Natural killer cell (primary cell): ENCODE data around the gene PSMA7. TPM values are rescaled to one million over a fixed set of nuclear protein-coding genes. Genes with fewer than 3 reads are reported as not detected.

Source experiments
- ATAC-seq, 3 donors: fragments of 150-1000 bp in 2 of 3; fragments of 200-7000 bp in 1 of 3; cut with Tn5 transposase; 1 replicate in 1 of 3; 2 replicates in 2 of 3; pipeline ENCODE4 v1.10.0; 2021; ENCODE audit warnings: mild to moderate bottlenecking in 2 of 3, moderate library complexity in 2 of 3
- DNase-seq, 2 donors: peaks; one replicate each; pipeline versions ENCODE4 v3.0.0 to v3.0.0-alpha.2; 2013 to 2021; ENCODE audit warnings: mixed read lengths in 1 of 2
- H3K27ac ChIP-seq: one replicate; pipeline ENCODE4 v1.5.1; 2013; ENCODE audit warnings: mild to moderate bottlenecking, low read length
- H3K27me3 ChIP-seq: one replicate; pipeline ENCODE4 v1.6.1; 2013; ENCODE audit warnings: low read length; ENCODE audit not compliant: control insufficient read depth, insufficient read depth
- H3K36me3 ChIP-seq: one replicate; pipeline ENCODE4 v1.6.1; 2013; ENCODE audit warnings: low read length; ENCODE audit not compliant: control insufficient read depth, insufficient read depth
- H3K4me1 ChIP-seq: one replicate; pipeline ENCODE4 v1.6.1; 2013; ENCODE audit warnings: low read length; ENCODE audit not compliant: control insufficient read depth, insufficient read depth
- H3K4me3 ChIP-seq: one replicate; pipeline ENCODE4 v1.5.1; 2013; ENCODE audit warnings: low read length
- H3K9me3 ChIP-seq: one replicate; pipeline ENCODE4 v1.6.1; 2013; ENCODE audit warnings: low read length; ENCODE audit not compliant: control insufficient read depth, insufficient read depth
- H3K27ac Mint-ChIP-seq, 2 donors: one replicate each; pipeline ENCODE4 v1.8.0; 2022; ENCODE audit warnings: mild to moderate bottlenecking in 2 of 2, mixed read lengths in 2 of 2, moderate library complexity in 1 of 2
- H3K27me3 Mint-ChIP-seq, 2 donors: one replicate each; pipeline ENCODE4 v1.8.0; 2022; ENCODE audit warnings: low read depth in 2 of 2, mixed read lengths in 2 of 2
- H3K36me3 Mint-ChIP-seq: one replicate; pipeline ENCODE4 v1.8.0; 2022; ENCODE audit warnings: mixed read lengths
- H3K4me1 Mint-ChIP-seq, 2 donors: one replicate each; pipeline ENCODE4 v1.8.0; 2022; ENCODE audit warnings: mixed read lengths in 2 of 2
- H3K4me3 Mint-ChIP-seq: one replicate; pipeline ENCODE4 v1.8.0; 2022; ENCODE audit warnings: mild to moderate bottlenecking, moderate library complexity, mixed read lengths
- H3K9me3 Mint-ChIP-seq, 2 donors: one replicate each; pipeline ENCODE4 v1.8.0; 2022; ENCODE audit warnings: mixed read lengths in 2 of 2
- WGBS: methylation state at CpG from one replicate; pipeline ENCODE4 v1.1.7; 2013; ENCODE audit warnings: missing lambda C conversion rate; ENCODE audit not compliant: insufficient coverage; 5-methylcytosine and 5-hydroxymethylcytosine counted together
- intact Hi-C: fragments of 100-400 bp; cut with micrococcal nuclease; formaldehyde crosslinking; loops from one replicate; pipeline ENCODE4 v1.14.2; 2022
- total RNA-seq, 4 donors: library from RNA; stranded (reverse); fragments of 120-200 nt in 1 of 4; gene quantifications; one replicate each; pipeline versions ENCODE4 v1.2.3 to v1.2.4, GENCODE V29; 2013 to 2022
- TF ChIP-seq, protein P1 (sequence below): fragments of 200-600 bp; IDR thresholded peaks from one replicate; pipeline ENCODE4 v1.8.0; 2022; ENCODE audit warnings: antibody characterized with exemption

PSMA7 gene
- total RNA-seq, 3 donors from 2014 or later (not counting 1 experiment from before 2014, with no cell fraction given), result 154 to 177 (median 168) TPM

DNA sequence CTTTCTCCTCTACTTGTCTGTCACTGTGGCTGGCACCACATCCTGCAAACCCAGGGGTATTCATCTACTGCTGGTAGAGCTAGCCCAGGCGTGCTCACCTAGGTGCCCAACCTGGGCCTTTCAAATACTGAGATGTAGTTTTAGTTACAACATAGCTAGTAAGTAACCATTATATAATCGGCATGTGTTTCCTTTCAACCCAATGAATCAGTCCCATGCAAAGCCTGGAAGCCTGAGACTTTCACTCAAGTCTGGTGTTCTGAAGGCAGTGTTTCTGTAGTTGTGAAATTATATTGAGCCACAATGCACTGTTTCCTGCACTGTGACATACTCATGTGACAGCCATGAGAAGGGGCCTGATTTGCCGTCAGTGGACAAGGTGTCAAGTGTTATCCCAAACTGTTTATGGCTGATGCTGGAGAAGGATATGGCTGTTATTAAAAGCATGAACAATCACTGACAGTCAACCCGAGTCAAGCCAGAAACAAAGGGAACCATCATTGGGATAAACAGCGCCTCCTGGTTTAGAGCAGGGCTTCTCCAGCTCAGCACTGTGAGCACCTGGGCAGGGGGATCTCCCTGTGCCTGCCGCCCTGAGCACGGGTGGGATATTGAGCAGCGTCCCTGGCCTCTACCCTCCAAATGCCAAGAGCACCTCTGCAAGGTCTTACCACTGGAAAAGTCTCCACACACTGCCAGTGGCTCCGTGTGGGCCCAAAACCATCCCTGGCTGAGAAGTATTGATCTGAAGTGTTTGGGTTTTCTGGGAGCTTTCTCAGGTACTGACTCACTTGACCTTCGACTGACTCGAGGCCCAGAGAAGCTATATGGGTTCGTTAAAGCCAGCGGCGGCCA is 1.6 kb downstream of the PSMA7 start:
- DNase-seq, result peak in 1 of 2 donors; percentile 61
- Mint-ChIP-seq H3K27ac (peak overlapping the region; percentile 79 to 90), H3K4me3 (peak overlapping the region; percentile 91), H3K36me3 (peaks cover 9% of the 10 kb centered on the region), H3K9me3 (no peaks in the 10 kb centered on the region), H3K27me3 (no peaks in the 10 kb centered on the region), H3K4me1 (peaks cover 53 to 60% of the 10 kb centered on the region in 2 donors)
- no peaks in the 10 kb centered on the region for H3K9me3 ChIP-seq
- peaks cover 36% of the 10 kb centered on the region for H3K36me3 ChIP-seq
- H3K4me1 ChIP-seq, result peaks cover 30% of the 10 kb centered on the region
- TF ChIP-seq, protein P1, sequence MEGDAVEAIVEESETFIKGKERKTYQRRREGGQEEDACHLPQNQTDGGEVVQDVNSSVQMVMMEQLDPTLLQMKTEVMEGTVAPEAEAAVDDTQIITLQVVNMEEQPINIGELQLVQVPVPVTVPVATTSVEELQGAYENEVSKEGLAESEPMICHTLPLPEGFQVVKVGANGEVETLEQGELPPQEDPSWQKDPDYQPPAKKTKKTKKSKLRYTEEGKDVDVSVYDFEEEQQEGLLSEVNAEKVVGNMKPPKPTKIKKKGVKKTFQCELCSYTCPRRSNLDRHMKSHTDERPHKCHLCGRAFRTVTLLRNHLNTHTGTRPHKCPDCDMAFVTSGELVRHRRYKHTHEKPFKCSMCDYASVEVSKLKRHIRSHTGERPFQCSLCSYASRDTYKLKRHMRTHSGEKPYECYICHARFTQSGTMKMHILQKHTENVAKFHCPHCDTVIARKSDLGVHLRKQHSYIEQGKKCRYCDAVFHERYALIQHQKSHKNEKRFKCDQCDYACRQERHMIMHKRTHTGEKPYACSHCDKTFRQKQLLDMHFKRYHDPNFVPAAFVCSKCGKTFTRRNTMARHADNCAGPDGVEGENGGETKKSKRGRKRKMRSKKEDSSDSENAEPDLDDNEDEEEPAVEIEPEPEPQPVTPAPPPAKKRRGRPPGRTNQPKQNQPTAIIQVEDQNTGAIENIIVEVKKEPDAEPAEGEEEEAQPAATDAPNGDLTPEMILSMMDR, result no peak
- H3K27ac ChIP-seq, result peak overlapping the region; percentile 53
- no peaks in the 10 kb centered on the region for H3K27me3 ChIP-seq
- no peak for ATAC-seq
- intact Hi-C loops, result loop anchor here (2.0 to 5.0 kb wide), 2 partner anchors 41 to 74 kb away; partner anchors contain the start of genes MTG2 and TAF4
- peak overlapping the region; percentile 37 for H3K4me3 ChIP-seq
- 20% methylated on average over 13 of the region's 14 CpGs for WGBS

DNA sequence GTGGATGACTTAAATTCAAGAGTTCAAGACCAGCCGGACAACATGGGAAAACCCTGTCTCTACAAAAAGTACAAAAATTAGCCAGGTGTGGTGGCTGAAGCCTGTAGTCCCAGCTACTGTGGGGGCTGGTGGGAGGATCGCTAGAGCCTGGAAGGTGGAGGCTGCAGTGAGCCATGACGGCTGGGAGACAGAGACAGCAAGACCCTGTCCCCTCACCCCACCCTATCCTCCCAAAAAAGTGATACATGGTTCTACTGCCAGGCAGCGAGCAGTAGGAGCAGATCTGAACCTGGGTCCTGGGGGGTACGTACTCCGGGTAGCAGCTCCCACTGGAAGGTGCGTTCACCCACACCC is 2.2 kb downstream of the PSMA7 start:
- peak overlapping the region; percentile 91 for H3K4me3 Mint-ChIP-seq
- DNase-seq, result no peak
- peaks cover 42% of the 10 kb centered on the region for H3K36me3 ChIP-seq
- H3K9me3 ChIP-seq, result no peaks in the 10 kb centered on the region
- peak overlapping the region; percentile 3 for H3K27ac ChIP-seq
- TF ChIP-seq, protein P1, result no peak
- 62% methylated on average over 5 of the region's 7 CpGs for WGBS
- no peak for ATAC-seq
- H3K4me1 Mint-ChIP-seq, result peaks cover 59 to 64% of the 10 kb centered on the region in 2 donors
- H3K27me3 Mint-ChIP-seq, result no peaks in the 10 kb centered on the region
- no peak overlapping the region for H3K4me3 ChIP-seq
- peaks cover 9% of the 10 kb centered on the region for H3K36me3 Mint-ChIP-seq
- peaks cover 30% of the 10 kb centered on the region for H3K4me1 ChIP-seq
- intact Hi-C loops, result loop anchor here (5.0 kb wide), 1 partner anchor 74 kb away; the partner anchor contains the start of gene TAF4
- peak overlapping the region; percentile 79 to 90 for H3K27ac Mint-ChIP-seq
- H3K9me3 Mint-ChIP-seq, result no peaks in the 10 kb centered on the region
- no peaks in the 10 kb centered on the region for H3K27me3 ChIP-seq

DNA sequence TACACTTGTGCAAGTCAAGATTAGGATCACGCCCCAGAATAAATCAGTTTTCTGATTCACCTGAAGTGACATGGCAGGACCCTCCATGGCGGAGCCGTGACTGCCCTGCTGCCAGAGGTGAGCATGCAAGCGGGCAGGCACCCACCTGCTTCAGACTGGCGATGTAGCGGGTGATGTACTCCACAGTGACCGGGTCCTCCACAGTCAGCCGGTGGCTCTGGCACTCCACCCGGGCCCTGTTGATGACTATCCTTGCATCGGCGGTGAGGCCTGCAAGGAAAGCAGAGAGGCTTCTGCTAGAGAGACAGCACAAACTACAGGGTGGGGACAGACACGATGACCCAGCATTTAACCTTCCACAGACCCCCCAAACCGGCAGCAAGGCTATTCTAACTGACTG is 3.6 kb downstream of the PSMA7 start:
- no peaks in the 10 kb centered on the region for H3K9me3 Mint-ChIP-seq
- peaks cover 47 to 53% of the 10 kb centered on the region in 2 donors for H3K4me1 Mint-ChIP-seq
- ATAC-seq (no peak), DNase-seq (no peak)
- H3K27ac Mint-ChIP-seq, result peak overlapping the region in 1 of 2 donors; percentile 90
- H3K27me3 ChIP-seq, result no peaks in the 10 kb centered on the region
- H3K36me3 Mint-ChIP-seq, result peaks cover 9% of the 10 kb centered on the region
- H3K27ac ChIP-seq, result no peak overlapping the region
- H3K36me3 ChIP-seq, result peaks cover 56% of the 10 kb centered on the region
- H3K4me3 ChIP-seq, result no peak overlapping the region
- H3K27me3 Mint-ChIP-seq, result no peaks in the 10 kb centered on the region
- H3K4me1 ChIP-seq, result peaks cover 24% of the 10 kb centered on the region
- WGBS, result 97% methylated on average over 12 of the region's 13 CpGs
- H3K9me3 ChIP-seq, result no peaks in the 10 kb centered on the region
- TF ChIP-seq, protein P1, result no peak
- no peak overlapping the region for H3K4me3 Mint-ChIP-seq
- intact Hi-C loops, result loop anchor here (5.0 kb wide), 1 partner anchor 72 kb away; the partner anchor contains the start of gene TAF4
